HUES6 (cell line): ENCODE results near the gene GPATCH8.

Source experiments
- H3K27ac ChIP-seq: 2 replicates; pipeline ENCODE4 v1.7.0; 2013; ENCODE audit warnings: low read depth, mild to moderate bottlenecking, low read length, inconsistent platforms
- H3K27me3 ChIP-seq: 2 replicates; pipeline ENCODE4 v1.6.1; 2013; ENCODE audit warnings: low read length; ENCODE audit not compliant: control insufficient read depth, insufficient read depth
- H3K36me3 ChIP-seq: 2 replicates; pipeline ENCODE4 v1.6.1; 2013; ENCODE audit warnings: low read length; ENCODE audit not compliant: control insufficient read depth, insufficient read depth
- H3K4me1 ChIP-seq: 2 replicates; pipeline ENCODE4 v1.6.1; 2013; ENCODE audit warnings: low read length; ENCODE audit not compliant: control insufficient read depth, insufficient read depth
- H3K4me3 ChIP-seq: 2 replicates; pipeline ENCODE4 v1.5.1; 2013; ENCODE audit warnings: low read depth, low read length
- H3K9ac ChIP-seq: one replicate; pipeline ENCODE4 v1.6.1; 2013; ENCODE audit warnings: mild to moderate bottlenecking, low read length
- H3K9me3 ChIP-seq: 2 replicates; pipeline ENCODE4 v1.6.1; 2013; ENCODE audit warnings: low read depth, low read length; ENCODE audit not compliant: control insufficient read depth, insufficient read depth

Gene GPATCH8

DNA sequence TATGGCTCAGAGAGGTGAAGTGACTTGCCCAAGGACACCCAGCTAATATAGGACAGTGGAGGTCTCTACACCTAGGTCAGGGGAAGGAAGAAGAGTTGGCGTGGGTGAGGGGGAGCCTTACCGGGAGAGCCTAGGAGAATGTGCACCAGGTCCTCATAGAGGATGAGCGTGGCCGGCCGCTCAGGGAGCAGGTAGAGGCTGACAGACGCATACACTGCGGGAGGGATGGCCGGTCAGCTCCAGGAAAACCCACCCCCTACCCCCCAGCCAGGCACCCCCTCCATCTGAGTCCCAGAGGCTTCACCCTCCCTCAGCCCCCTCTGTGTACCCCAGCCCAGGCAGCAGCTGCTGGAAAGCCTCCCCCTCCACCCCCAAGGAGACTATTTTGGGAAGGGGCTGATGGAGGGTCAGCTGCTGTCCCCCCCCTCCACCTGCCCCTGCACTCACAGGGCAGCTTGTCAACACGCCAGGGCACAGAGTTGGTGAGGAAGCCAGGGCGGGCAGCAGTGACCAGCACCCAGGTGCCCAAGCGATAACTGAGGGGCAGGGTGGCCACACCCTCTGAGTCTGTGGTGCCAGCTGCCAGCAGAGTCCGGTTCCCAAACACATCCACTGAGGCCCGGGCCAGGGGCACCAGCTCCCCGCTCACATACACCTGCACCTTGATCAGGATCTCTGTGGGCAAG is 143.6 kb downstream of the GPATCH8 start:
- no peaks in the 10 kb centered on the region; the same call in 1 of the 2 replicates for H3K27me3 ChIP-seq
- no peak overlapping the region for H3K9ac ChIP-seq
- H3K36me3 ChIP-seq: 0 out of 2 replicates have a peak, but pooled peaks cover 6% of the 10 kb centered on the region
- no peak overlapping the region for H3K4me3 ChIP-seq
- peaks cover 23% of the 10 kb centered on the region for H3K4me1 ChIP-seq
- H3K9me3 ChIP-seq: no peaks in the 10 kb centered on the region
- no peak overlapping the region for H3K27ac ChIP-seq

DNA sequence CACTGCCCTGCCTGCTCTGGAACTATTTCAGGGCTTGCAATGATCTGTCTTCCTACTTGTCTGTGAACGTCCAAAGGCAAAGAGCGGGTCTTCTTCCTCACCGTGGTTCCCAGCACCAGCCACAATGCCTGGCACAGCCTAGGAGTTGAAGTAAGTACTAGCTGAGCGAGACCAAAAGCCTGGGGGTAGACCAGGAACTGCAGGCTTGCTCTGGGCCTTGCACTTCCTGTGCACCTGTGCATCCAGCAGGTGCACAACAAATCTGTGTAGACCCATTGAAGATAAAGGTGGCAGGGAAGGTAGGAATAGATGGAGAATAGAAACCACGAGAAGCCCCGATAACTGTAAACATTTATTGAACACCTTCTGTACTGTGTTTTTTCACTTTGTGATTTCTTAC is 144.2 kb downstream of the GPATCH8 start:
- no peak overlapping the region for H3K9ac ChIP-seq
- H3K36me3 ChIP-seq: 0 out of 2 replicates have a peak, but pooled peaks cover 6% of the 10 kb centered on the region
- no peak overlapping the region for H3K27ac ChIP-seq
- no peaks in the 10 kb centered on the region for H3K27me3 ChIP-seq
- peaks cover 23% of the 10 kb centered on the region for H3K4me1 ChIP-seq
- no peaks in the 10 kb centered on the region for H3K9me3 ChIP-seq
- H3K4me3 ChIP-seq: no peak overlapping the region

DNA sequence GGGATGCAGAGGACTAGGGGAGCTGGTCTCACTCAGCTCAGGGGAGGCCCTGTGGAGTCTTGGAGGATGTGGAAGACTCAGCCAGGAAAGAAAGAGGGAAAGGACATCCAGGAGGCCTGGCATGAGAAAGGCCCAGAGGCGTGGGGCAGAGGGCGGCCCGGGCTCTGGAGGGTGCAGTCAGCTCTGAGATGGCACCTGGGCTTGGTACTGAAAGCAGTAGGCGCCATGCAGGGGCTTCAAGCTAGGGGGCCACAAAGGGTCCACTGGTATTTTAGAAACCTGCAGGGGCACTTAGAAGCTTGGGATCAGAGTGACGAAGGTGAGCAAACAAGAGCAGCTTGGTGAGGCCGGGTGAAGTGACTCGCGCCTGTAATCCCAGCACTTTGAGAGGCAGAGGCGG is 145.1 kb downstream of the GPATCH8 start:
- no peaks in the 10 kb centered on the region for H3K9me3 ChIP-seq
- no peak overlapping the region for H3K9ac ChIP-seq
- peaks cover 23% of the 10 kb centered on the region for H3K4me1 ChIP-seq
- H3K36me3 ChIP-seq: 0 out of 2 replicates have a peak, but pooled peaks cover 6% of the 10 kb centered on the region
- H3K27me3 ChIP-seq: no peaks in the 10 kb centered on the region
- no peak overlapping the region for H3K27ac ChIP-seq
- no peak overlapping the region for H3K4me3 ChIP-seq

DNA sequence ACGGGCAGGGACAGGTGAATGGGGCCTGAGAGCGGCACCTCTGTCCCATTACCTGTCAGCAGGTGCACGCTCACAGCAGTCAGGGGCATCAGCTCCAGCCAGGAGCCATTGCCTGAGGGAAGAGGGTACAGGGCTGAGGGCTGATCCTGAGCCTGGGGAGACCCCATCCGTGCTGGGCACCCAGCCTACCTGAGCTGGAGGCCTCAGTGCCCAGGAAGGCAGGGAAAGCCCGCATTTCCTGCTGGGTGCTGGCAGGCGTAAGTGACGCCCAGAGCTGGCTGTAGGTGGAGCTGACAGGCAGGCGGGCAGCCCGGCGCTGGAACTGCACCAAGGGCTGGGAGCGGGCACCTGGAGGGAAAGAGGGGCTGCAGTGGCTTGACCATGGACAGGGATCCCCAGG is 147.0 kb downstream of the GPATCH8 start:
- no peaks in the 10 kb centered on the region for H3K9me3 ChIP-seq
- no peak overlapping the region for H3K9ac ChIP-seq
- H3K4me3 ChIP-seq: no peak overlapping the region
- no peaks in the 10 kb centered on the region for H3K27me3 ChIP-seq
- H3K4me1 ChIP-seq: peaks cover 11% of the 10 kb centered on the region
- H3K36me3 ChIP-seq: peaks cover 21% of the 10 kb centered on the region
- no peak overlapping the region for H3K27ac ChIP-seq

DNA sequence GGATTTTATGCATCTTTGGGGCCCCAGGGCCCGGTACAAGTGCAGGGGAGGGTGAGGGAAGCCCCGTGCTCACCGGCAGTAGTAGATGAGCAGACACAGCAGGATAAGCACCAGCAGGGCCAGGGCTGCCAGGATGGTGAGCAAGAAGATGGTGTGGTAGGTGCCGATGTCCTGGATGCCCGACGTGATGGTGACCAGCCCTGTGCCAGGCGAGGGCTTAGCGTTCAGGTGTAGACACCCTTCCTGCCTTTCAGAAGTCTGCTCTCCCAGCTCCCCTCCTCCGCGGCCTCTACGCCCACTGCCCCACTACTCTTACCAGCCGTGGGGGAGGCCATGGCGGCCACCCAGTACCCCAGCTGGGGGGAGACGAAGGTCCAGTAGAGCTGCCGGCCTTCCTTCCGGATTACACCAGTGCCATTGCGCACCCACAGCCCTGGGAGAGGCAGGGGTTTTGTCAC is 147.5 kb downstream of the GPATCH8 start:
- peaks cover 25% of the 10 kb centered on the region for H3K36me3 ChIP-seq
- H3K9ac ChIP-seq: no peak overlapping the region
- H3K4me1 ChIP-seq: peaks cover 5% of the 10 kb centered on the region; the same call in 1 of the 2 replicates
- no peak overlapping the region for H3K27ac ChIP-seq
- no peaks in the 10 kb centered on the region for H3K27me3 ChIP-seq
- H3K4me3 ChIP-seq: no peak overlapping the region
- H3K9me3 ChIP-seq: no peaks in the 10 kb centered on the region

DNA sequence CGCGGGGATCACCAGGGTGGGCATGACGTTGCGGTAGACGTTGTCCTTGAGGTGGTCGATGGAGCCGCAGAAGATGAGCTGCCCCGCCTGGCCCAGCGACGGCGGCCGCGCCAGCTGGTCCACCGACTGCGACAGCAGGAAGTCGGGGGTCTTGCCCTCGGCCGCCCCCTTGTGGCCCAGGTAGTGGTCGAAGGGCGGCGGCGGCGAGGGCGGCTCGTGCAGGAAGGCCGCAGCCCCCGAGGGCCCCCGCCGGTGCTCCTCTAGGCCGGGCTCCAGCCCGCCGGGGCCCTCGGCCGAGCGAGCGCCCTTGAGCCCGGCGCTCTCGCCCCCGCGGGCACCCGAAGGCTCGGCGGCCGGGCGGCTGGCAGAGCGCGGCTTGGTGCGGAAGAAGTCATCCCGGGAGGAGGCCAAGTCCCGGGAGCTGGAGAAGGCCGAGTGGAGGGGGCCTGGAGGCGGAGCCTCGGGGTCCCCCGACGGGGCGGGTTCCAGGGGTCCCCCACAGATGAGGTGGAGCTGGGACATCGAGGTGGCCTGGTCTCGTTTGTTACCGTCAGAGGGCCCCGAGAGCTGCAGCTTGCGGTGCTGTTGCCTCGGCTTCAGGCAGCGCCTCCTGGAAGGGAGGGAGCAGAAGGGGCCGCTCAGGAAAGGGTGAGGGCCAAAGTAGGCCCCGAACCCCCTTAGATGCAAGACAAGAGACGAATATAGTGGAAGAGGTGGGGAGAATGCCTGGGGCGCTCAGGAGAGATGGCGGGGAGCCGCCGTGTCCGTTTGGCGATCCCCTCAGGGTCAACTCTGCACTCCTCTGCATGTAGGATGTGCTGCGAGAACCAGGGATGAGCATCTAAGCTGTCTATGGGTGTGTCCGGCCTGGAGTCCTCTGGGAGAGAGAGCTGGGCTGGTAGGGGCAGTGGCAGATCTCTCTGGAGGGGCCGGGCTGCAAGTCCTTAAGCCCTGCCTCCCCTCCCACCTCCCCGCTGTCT is 148.3 kb downstream of the GPATCH8 start:
- Histone ChIP-seq H3K9ac (no peak overlapping the region), H3K36me3 (peaks cover 25% of the 10 kb centered on the region), H3K27ac (no peak overlapping the region), H3K4me1 (0 out of 2 replicates have a peak, but pooled peaks cover 3% of the 10 kb centered on the region), H3K4me3 (peak overlapping the region; percentile 58), H3K27me3 (no peaks in the 10 kb centered on the region), H3K9me3 (no peaks in the 10 kb centered on the region)

DNA sequence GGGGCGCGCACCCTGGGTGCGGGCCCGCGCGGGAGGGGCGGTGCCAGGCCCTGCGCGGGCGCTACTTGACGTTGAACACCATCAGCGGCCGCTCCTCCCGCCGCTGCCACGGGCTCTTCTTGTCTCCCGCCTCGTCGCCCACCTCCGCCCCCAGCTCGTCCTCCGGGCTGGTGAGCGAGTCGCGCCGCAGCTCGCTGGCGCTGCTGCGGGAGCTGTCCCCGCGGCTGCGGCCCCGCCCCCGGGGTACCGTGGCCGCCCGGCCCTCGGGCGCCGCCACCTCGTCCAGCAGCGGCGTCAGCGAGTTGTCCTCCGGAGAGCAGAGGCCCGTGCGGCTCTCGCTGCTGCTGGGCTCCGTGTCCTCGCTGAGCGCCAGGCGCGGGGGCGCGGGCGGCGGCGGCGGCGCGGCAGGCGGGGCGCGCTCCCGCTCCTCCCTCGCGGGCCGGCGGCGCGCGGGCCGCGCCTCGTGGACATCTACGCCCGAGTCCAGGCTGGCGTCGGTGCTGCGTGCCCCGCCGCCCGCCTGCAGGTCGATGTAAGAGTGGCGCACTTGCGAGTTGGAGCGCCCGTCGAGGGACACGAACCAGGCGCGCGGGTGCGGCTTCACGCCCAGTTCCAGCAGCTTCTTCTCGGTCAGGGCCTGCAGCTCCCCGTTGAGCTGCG is 149.4 kb downstream of the GPATCH8 start:
- Histone ChIP-seq H3K9ac (peak overlapping the region; percentile 52), H3K27me3 (no peaks in the 10 kb centered on the region), H3K36me3 (peaks cover 22% of the 10 kb centered on the region), H3K4me1 (0 out of 2 replicates have a peak, but pooled peaks cover 3% of the 10 kb centered on the region), H3K27ac (no peak overlapping the region), H3K9me3 (no peaks in the 10 kb centered on the region), H3K4me3 (peak overlapping the region; percentile 61)

DNA sequence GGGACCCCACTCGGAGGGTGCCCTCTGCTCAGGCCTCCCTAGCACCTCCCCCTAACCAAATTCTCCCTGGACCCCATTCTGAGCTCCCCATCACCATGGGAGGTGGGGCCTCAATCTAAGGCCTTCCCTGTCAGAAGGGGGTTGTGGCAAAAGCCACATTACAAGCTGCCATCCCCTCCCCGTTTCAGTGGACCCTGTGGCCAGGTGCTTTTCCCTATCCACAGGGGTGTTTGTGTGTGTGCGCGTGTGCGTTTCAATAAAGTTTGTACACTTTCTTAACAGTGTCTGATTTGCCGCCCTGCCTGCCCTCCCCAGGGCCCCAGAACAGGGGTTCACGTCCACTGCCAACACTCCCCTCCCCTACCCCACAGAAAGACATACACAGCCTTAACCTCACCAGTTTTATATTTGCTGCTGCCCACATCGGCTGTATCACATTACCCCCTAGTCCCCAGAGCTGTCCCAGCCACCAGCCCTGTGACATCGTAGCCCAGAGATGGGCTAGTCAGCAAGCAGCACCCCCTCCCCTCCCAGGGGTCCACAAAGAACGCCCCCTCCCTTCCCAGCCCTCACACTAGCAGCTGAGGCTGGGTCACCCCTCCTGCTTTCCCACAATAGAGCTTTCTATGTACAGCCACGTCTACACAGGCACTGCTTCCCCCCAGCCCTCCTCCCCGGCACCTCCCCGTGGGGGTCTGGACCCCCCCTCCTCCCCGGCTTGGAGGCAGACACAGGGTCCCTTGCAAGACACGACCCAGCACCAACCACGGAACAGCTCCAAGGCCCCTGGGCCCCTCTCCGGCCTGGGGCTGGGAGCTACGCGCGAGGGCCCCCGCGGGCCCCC is 150.2 kb downstream of the GPATCH8 start:
- Histone ChIP-seq H3K27ac (no peak overlapping the region), H3K27me3 (no peaks in the 10 kb centered on the region), H3K9ac (no peak overlapping the region), H3K9me3 (no peaks in the 10 kb centered on the region), H3K4me1 (0 out of 2 replicates have a peak, but pooled peaks cover 3% of the 10 kb centered on the region), H3K4me3 (peak overlapping the region; percentile 61), H3K36me3 (peaks cover 19% of the 10 kb centered on the region)

DNA sequence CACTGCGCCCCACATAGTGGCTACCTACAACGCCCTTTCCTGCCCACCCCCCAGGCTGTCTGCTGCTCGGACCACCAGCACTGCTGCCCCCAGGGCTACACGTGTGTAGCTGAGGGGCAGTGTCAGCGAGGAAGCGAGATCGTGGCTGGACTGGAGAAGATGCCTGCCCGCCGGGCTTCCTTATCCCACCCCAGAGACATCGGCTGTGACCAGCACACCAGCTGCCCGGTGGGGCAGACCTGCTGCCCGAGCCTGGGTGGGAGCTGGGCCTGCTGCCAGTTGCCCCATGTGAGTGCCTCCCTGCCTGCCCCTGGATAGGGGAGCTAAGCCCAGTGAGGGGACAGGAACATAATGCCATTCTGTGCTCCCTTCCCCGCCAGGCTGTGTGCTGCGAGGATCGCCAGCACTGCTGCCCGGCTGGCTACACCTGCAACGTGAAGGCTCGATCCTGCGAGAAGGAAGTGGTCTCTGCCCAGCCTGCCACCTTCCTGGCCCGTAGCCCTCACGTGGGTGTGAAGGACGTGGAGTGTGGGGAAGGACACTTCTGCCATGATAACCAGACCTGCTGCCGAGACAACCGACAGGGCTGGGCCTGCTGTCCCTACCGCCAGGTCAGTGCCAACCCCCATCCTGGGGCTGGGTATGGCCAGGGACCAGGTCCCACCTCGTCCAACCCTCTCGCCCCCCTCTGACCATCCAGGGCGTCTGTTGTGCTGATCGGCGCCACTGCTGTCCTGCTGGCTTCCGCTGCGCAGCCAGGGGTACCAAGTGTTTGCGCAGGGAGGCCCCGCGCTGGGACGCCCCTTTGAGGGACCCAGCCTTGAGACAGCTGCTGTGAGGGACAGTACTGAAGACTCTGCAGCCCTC is 151.0 kb downstream of the GPATCH8 start:
- H3K36me3 ChIP-seq: peaks cover 19% of the 10 kb centered on the region
- no peak overlapping the region for H3K27ac ChIP-seq
- H3K4me3 ChIP-seq: no peak overlapping the region
- H3K9me3 ChIP-seq: no peaks in the 10 kb centered on the region
- H3K4me1 ChIP-seq: 0 out of 2 replicates have a peak, but pooled peaks cover 3% of the 10 kb centered on the region
- H3K9ac ChIP-seq: no peak overlapping the region
- no peaks in the 10 kb centered on the region for H3K27me3 ChIP-seq
